Karpas-422 (cell line): ENCODE measurements around the gene CNGA3. TPM values are rescaled to one million over a fixed set of nuclear protein-coding genes. Genes with fewer than 3 reads are reported as not detected.

Experiments
- DNase-seq: peaks from one replicate; pipeline ENCODE4 v3.0.0-alpha.2; 2015
- H2AFZ ChIP-seq: fragments of 200-600 bp; sonication (generic); 2 replicates; pipeline ENCODE4 v1.6.1; 2014; ENCODE audit warnings: antibody characterized with exemption, low read length, mixed read lengths
- H3K27ac ChIP-seq: fragments of 200-600 bp; sonication (generic); 2 replicates; pipeline ENCODE4 v1.5.1; 2014; ENCODE audit warnings: mild to moderate bottlenecking, low read length, moderate library complexity
- H3K27me3 ChIP-seq: fragments of 200-600 bp; sonication (generic); 2 replicates; pipeline ENCODE4 v1.6.1; 2014; ENCODE audit warnings: low read length, mixed read lengths
- H3K36me3 ChIP-seq: fragments of 200-600 bp; sonication (generic); 2 replicates; pipeline ENCODE4 v1.6.1; 2014; ENCODE audit warnings: low read length, mixed read lengths; ENCODE audit not compliant: insufficient read depth
- H3K4me1 ChIP-seq: fragments of 200-600 bp; sonication (generic); 2 replicates; pipeline ENCODE4 v1.6.1; 2014; ENCODE audit warnings: mild to moderate bottlenecking, low read length, mixed read lengths
- H3K4me2 ChIP-seq: fragments of 200-600 bp; sonication (generic); 2 replicates; pipeline ENCODE4 v1.6.1; 2014; ENCODE audit warnings: low read length, low read depth, mild to moderate bottlenecking; ENCODE audit not compliant: poor library complexity, severe bottlenecking
- H3K4me3 ChIP-seq: fragments of 200-600 bp; sonication (generic); 2 replicates; pipeline ENCODE4 v1.5.1; 2014; ENCODE audit warnings: mild to moderate bottlenecking, antibody characterized with exemption, low read length, mixed read lengths
- H3K79me2 ChIP-seq: fragments of 200-600 bp; sonication (generic); 2 replicates; pipeline ENCODE4 v1.6.1; 2014; ENCODE audit warnings: mild to moderate bottlenecking, low read length, mixed read lengths
- H3K9ac ChIP-seq: fragments of 200-600 bp; sonication (generic); 2 replicates; pipeline ENCODE4 v1.6.0; 2014; ENCODE audit warnings: low read length
- H3K9me2 ChIP-seq: fragments of 200-600 bp; sonication (generic), shearing (Covaris generic); replicated peaks from 2 replicates; pipeline ENCODE4 v1.6.0; 2014; ENCODE audit warnings: mild to moderate bottlenecking, low read length, moderate library complexity; ENCODE audit not compliant: insufficient read depth
- H3K9me3 ChIP-seq: fragments of 300-700, 200-600 bp; sonication (generic); 2 replicates; pipeline ENCODE4 v1.6.1; 2014; ENCODE audit warnings: low read length, mixed read lengths
- H4K20me1 ChIP-seq: fragments of 200-600 bp; sonication (generic); 2 replicates; pipeline ENCODE4 v1.6.1; 2014; ENCODE audit warnings: mild to moderate bottlenecking, antibody characterized with exemption, low read length, low read depth; ENCODE audit not compliant: insufficient read depth
- total RNA-seq: library from RNA; depleted of rRNA; stranded (reverse); fragments of >200 nt; shearing (Covaris generic); gene quantifications from 2 replicates; pipeline ENCODE4 v1.2.3, GENCODE V29; 2014; ENCODE audit warnings: low replicate concordance

CNGA3 gene
- total RNA-seq, 1 experiment from 2014 or later, result 0.07 TPM

DNA sequence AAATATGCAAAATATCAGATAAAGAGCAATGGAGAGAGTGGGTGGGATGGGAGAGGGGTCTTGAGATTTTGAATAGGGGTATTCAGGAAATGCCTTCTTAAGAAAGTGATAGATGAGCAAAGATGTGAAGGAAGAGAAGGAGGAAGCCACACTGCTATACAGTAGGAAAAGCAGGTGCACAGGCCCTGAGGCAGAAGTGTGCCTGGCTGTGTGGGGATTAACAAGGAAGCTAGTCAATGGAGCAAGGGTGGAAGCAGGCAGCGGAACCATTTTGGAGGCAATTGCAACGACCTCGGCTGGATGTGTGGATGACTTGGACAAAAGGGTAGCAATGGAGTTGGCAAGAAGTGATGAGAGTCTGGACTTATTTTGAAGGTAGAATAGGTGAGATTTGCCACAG, 11.0 kb upstream of the CNGA3 start:
- H3K79me2 ChIP-seq, result no peaks in the 10 kb centered on the region
- H3K27ac ChIP-seq, result no peak overlapping the region
- no peaks in the 10 kb centered on the region for H3K36me3 ChIP-seq
- no peaks in the 10 kb centered on the region for H4K20me1 ChIP-seq
- H3K9me2 ChIP-seq, result no peaks in the 10 kb centered on the region
- no peaks in the 10 kb centered on the region for H3K27me3 ChIP-seq
- H3K4me2 ChIP-seq, result no peak overlapping the region
- H3K4me3 ChIP-seq, result no peak overlapping the region
- no peaks in the 10 kb centered on the region for H3K9me3 ChIP-seq
- no peak overlapping the region for H2AFZ ChIP-seq
- H3K9ac ChIP-seq, result no peak overlapping the region
- no peaks in the 10 kb centered on the region for H3K4me1 ChIP-seq
- no peak for DNase-seq

DNA sequence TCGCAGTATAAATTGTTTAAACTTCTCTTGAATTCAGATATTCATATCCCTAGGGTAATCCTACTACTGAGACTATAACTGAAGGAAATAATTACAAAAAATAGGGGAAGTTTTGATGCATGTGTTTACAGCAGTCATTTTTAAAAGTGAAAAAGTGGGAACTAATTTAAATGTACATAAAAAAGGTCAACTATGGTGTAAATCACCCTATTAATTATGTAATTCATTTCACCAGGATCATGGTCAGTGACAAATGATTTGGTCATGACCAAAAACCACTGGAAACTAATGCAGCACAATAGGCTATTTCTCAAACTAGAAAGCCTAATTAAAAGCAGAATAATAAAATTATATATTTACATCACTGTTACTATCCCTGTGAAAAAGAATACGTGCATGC, 5.0 kb upstream of the CNGA3 start:
- Histone ChIP-seq H3K4me2 (no peak overlapping the region), H3K9me3 (no peaks in the 10 kb centered on the region), H3K9me2 (no peaks in the 10 kb centered on the region), H3K9ac (no peak overlapping the region), H3K27ac (no peak overlapping the region), H3K4me1 (no peaks in the 10 kb centered on the region), H4K20me1 (no peaks in the 10 kb centered on the region), H3K4me3 (no peak overlapping the region), H3K36me3 (no peaks in the 10 kb centered on the region), H2AFZ (no peak overlapping the region), H3K79me2 (no peaks in the 10 kb centered on the region), H3K27me3 (no peaks in the 10 kb centered on the region)
- no peak for DNase-seq

DNA sequence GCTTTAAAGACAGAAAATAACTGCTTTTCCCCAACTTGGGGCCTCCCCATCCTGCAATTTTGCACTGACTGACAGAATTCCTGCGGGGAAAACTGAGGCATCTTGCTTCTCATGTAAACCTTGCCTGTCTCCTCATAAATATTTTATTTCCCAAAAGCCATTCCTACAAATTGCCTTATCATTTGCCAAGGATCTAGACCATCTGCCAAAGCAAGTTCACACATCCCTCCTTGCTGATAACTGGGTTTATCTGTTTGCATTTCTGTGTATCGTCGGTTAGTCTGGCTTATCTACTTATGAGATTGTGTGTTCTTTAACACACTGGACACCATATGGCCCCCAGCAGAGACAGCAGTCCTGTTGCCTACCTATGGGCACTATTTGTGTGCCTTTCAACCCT, 3.0 kb upstream of the CNGA3 start:
- H4K20me1 ChIP-seq, result no peaks in the 10 kb centered on the region
- no peaks in the 10 kb centered on the region for H3K9me2 ChIP-seq
- no peaks in the 10 kb centered on the region for H3K4me1 ChIP-seq
- no peak for DNase-seq
- H3K9me3 ChIP-seq, result no peaks in the 10 kb centered on the region
- H3K79me2 ChIP-seq, result no peaks in the 10 kb centered on the region
- no peaks in the 10 kb centered on the region for H3K36me3 ChIP-seq
- H2AFZ ChIP-seq, result no peak overlapping the region
- H3K27me3 ChIP-seq, result no peaks in the 10 kb centered on the region
- H3K9ac ChIP-seq, result no peak overlapping the region
- no peak overlapping the region for H3K27ac ChIP-seq
- H3K4me3 ChIP-seq, result no peak overlapping the region
- no peak overlapping the region for H3K4me2 ChIP-seq

- no peaks in the 10 kb centered on the region for H3K9me3 ChIP-seq
- H3K27ac ChIP-seq, result no peak overlapping the region
- H3K4me3 ChIP-seq, result no peak overlapping the region
- H3K9ac ChIP-seq, result no peak overlapping the region
- no peaks in the 10 kb centered on the region for H3K27me3 ChIP-seq
- no peaks in the 10 kb centered on the region for H3K4me1 ChIP-seq
- H3K9me2 ChIP-seq, result no peaks in the 10 kb centered on the region
- no peak overlapping the region for H2AFZ ChIP-seq
- DNase-seq, result no peak
- no peaks in the 10 kb centered on the region for H3K79me2 ChIP-seq
- H3K36me3 ChIP-seq, result no peaks in the 10 kb centered on the region
- H3K4me2 ChIP-seq, result no peak overlapping the region
- H4K20me1 ChIP-seq, result no peaks in the 10 kb centered on the region
Measured at GRCh38 chr2:98347298-98348065, 1.2 kb downstream of the CNGA3 start.

- Histone ChIP-seq H3K27ac (no peak overlapping the region), H3K9me2 (no peaks in the 10 kb centered on the region), H3K4me3 (no peak overlapping the region), H3K79me2 (no peaks in the 10 kb centered on the region), H3K4me1 (no peaks in the 10 kb centered on the region), H3K27me3 (no peaks in the 10 kb centered on the region), H3K9ac (no peak overlapping the region), H3K4me2 (no peak overlapping the region), H2AFZ (no peak overlapping the region), H3K9me3 (no peaks in the 10 kb centered on the region), H3K36me3 (no peaks in the 10 kb centered on the region), H4K20me1 (no peaks in the 10 kb centered on the region)
- no peak for DNase-seq
Measured at GRCh38 chr2:98348066-98348561, 1.9 kb downstream of the CNGA3 start.

DNA sequence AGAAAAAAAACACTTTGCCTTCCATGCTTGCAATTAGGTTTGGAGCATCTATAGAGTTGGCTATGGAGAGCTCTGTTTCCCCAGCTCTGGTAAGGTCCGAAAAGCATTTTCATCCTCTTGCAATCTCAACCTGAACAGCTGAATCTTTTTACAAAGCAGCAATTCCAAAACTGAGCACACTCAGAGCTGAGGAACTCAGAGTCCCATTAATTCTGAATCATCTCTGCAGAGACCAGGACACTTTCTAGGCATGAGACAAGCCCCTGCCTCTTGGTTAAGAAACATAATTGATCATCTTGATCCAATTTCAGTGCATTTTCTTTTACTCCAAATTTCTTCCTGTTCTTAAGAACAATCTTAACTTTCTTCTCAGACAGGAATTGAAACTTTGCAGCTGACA, 4.2 kb downstream of the CNGA3 start:
- Histone ChIP-seq H3K27me3 (no peaks in the 10 kb centered on the region), H3K4me1 (no peaks in the 10 kb centered on the region), H4K20me1 (no peaks in the 10 kb centered on the region), H3K36me3 (no peaks in the 10 kb centered on the region), H3K9me2 (no peaks in the 10 kb centered on the region), H3K79me2 (no peaks in the 10 kb centered on the region), H3K9ac (no peak overlapping the region), H2AFZ (no peak overlapping the region), H3K27ac (no peak overlapping the region), H3K4me2 (no peak overlapping the region), H3K4me3 (no peak overlapping the region), H3K9me3 (no peaks in the 10 kb centered on the region)
- DNase-seq, result no peak

DNA sequence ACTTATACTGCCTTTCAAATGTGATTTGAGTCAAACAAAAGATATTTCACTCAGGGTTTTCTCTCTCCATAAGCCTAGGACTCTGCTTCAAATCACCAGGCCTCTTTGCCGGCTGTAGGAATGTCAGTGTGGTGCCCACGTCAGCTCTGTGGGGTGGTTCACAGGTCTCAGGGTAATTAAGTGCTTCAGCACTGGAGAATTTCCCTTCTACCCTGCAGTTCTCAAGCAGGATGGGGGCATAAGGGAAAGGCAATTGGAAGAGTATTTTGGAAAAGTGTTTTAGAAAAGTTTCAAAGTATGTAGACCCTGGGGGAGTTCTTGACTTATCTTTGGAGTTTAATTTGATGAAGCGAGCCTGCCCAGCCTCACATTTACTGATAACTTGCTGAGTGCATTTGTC, 9.6 kb downstream of the CNGA3 start:
- Histone ChIP-seq H3K9me3 (no peaks in the 10 kb centered on the region), H3K9me2 (no peaks in the 10 kb centered on the region), H3K4me2 (no peak overlapping the region), H2AFZ (no peak overlapping the region), H3K4me3 (no peak overlapping the region), H3K9ac (no peak overlapping the region), H3K4me1 (no peaks in the 10 kb centered on the region), H3K79me2 (no peaks in the 10 kb centered on the region), H4K20me1 (no peaks in the 10 kb centered on the region), H3K36me3 (no peaks in the 10 kb centered on the region), H3K27ac (no peak overlapping the region), H3K27me3 (no peaks in the 10 kb centered on the region)
- DNase-seq, result no peak

- no peak overlapping the region for H3K9ac ChIP-seq
- no peak overlapping the region for H2AFZ ChIP-seq
- H3K4me3 ChIP-seq, result no peak overlapping the region
- DNase-seq, result no peak
- H4K20me1 ChIP-seq, result no peaks in the 10 kb centered on the region
- H3K79me2 ChIP-seq, result no peaks in the 10 kb centered on the region
- H3K4me1 ChIP-seq, result no peaks in the 10 kb centered on the region
- no peaks in the 10 kb centered on the region for H3K9me3 ChIP-seq
- no peaks in the 10 kb centered on the region for H3K36me3 ChIP-seq
- no peak overlapping the region for H3K4me2 ChIP-seq
- no peak overlapping the region for H3K27ac ChIP-seq
- no peaks in the 10 kb centered on the region for H3K9me2 ChIP-seq
- H3K27me3 ChIP-seq, result no peaks in the 10 kb centered on the region
Measured at GRCh38 chr2:98356729-98357128, 10.5 kb downstream of the CNGA3 start.
